ENCODE measurements around the gene IRF4. TPM values are rescaled to one million over a fixed set of nuclear protein-coding genes. Genes with fewer than 3 reads are reported as not detected.

The IRF4 gene
- total RNA-seq, 8 experiments from 2014 or later, result 0.04 to 0.24 (median 0.12) TPM; not detected in 2

GRCh38 chr6:348860-349396, 42.6 kb upstream of the IRF4 start:
- Histone ChIP-seq H3K4me3 (no peak overlapping the region), H3K4me1 (replicated peaks in 1 of 2) (no peaks in the 10 kb centered on the region), H3K27ac (no peak overlapping the region)
- in situ Hi-C loops (cut with MboI; ENCODE audit: low pct_unique_long_range_greater_than_20kb in 2 of 9, low sequenced_read_pairs in 9 of 9, unreplicated experiment in 9 of 9), result no loop called here
- WGBS, 10 experiments, result 0 to 100% (median 80%) methylated on average over 1 to 13 of the region's 21 CpGs; no CpG with 5 or more reads in 1 of the 10 experiments
- ATAC-seq (replicated peaks in 6 of 8), result no peak

GRCh38 chr6:349491-349921, 42.0 kb upstream of the IRF4 start:
- no peak for ATAC-seq (replicated peaks in 6 of 8)
- in situ Hi-C loops (cut with MboI; ENCODE audit: low pct_unique_long_range_greater_than_20kb in 2 of 9, low sequenced_read_pairs in 9 of 9, unreplicated experiment in 9 of 9), result no loop called here
- Histone ChIP-seq H3K4me3 (no peak overlapping the region), H3K4me1 (replicated peaks in 1 of 2) (no peaks in the 10 kb centered on the region), H3K27ac (no peak overlapping the region)
- 37 to 80% (median 58%) methylated on average over 1 to 6 of the region's 6 CpGs for WGBS, 10 experiments

GRCh38 chr6:350371-350770, 41.2 kb upstream of the IRF4 start:
- 71 to 89% (median 76%) methylated on average over 7 to 9 of the region's 9 CpGs for WGBS, 10 experiments
- H3K27ac ChIP-seq, result no peak overlapping the region
- in situ Hi-C loops (cut with MboI; ENCODE audit: low pct_unique_long_range_greater_than_20kb in 2 of 9, low sequenced_read_pairs in 9 of 9, unreplicated experiment in 9 of 9), result no loop called here
- ATAC-seq (replicated peaks in 6 of 8), result no peak
- H3K4me1 ChIP-seq (replicated peaks in 1 of 2), result no peaks in the 10 kb centered on the region
- H3K4me3 ChIP-seq, result no peak overlapping the region

GRCh38 chr6:351011-351866, 40.3 kb upstream of the IRF4 start:
- no peak overlapping the region for H3K27ac ChIP-seq
- WGBS, 10 experiments, result 59 to 85% (median 74%) methylated on average over 10 to 31 of the region's 31 CpGs
- H3K4me3 ChIP-seq, result no peak overlapping the region
- ATAC-seq (replicated peaks in 6 of 8), result no peak
- no peaks in the 10 kb centered on the region for H3K4me1 ChIP-seq (replicated peaks in 1 of 2)
- in situ Hi-C loops (cut with MboI; ENCODE audit: low pct_unique_long_range_greater_than_20kb in 2 of 9, low sequenced_read_pairs in 9 of 9, unreplicated experiment in 9 of 9), result no loop called here

- no peak for ATAC-seq (replicated peaks in 6 of 8)
- WGBS, 10 experiments, result 17 to 71% (median 42%) methylated on average over 1 to 4 of the region's 4 CpGs; no CpG with 5 or more reads in 1 of the 10 experiments
- in situ Hi-C loops (cut with MboI; ENCODE audit: low pct_unique_long_range_greater_than_20kb in 2 of 9, low sequenced_read_pairs in 9 of 9, unreplicated experiment in 9 of 9), result no loop called here
- H3K4me1 ChIP-seq (replicated peaks in 1 of 2), result no peaks in the 10 kb centered on the region
- H3K4me3 ChIP-seq, result no peak overlapping the region
- no peak overlapping the region for H3K27ac ChIP-seq
These were observed 39.7 kb upstream of the IRF4 start for GRCh38 chr6:351867-352289.

GRCh38 chr6:352474-352873, 39.1 kb upstream of the IRF4 start:
- H3K27ac ChIP-seq, result no peak overlapping the region
- no peak overlapping the region for H3K4me3 ChIP-seq
- no peaks in the 10 kb centered on the region for H3K4me1 ChIP-seq (replicated peaks in 1 of 2)
- in situ Hi-C loops (cut with MboI; ENCODE audit: low pct_unique_long_range_greater_than_20kb in 2 of 9, low sequenced_read_pairs in 9 of 9, unreplicated experiment in 9 of 9), result no loop called here
- 23 to 80% (median 62%) methylated on average over 1 to 5 of the region's 5 CpGs for WGBS, 10 experiments
- ATAC-seq (replicated peaks in 6 of 8), result no peak

GRCh38 chr6:352896-353470, 38.6 kb upstream of the IRF4 start:
- 43 to 97% (median 58%) methylated on average over 3 to 11 of the region's 11 CpGs for WGBS, 10 experiments
- no peaks in the 10 kb centered on the region for H3K4me1 ChIP-seq (replicated peaks in 1 of 2)
- H3K4me3 ChIP-seq, result no peak overlapping the region
- no peak overlapping the region for H3K27ac ChIP-seq
- in situ Hi-C loops (cut with MboI; ENCODE audit: low pct_unique_long_range_greater_than_20kb in 2 of 9, low sequenced_read_pairs in 9 of 9, unreplicated experiment in 9 of 9), result no loop called here
- ATAC-seq (replicated peaks in 6 of 8), result no peak

- Histone ChIP-seq H3K4me1 (replicated peaks in 1 of 2) (no peaks in the 10 kb centered on the region), H3K27ac (no peak overlapping the region), H3K4me3 (no peak overlapping the region)
- in situ Hi-C loops (cut with MboI; ENCODE audit: low pct_unique_long_range_greater_than_20kb in 2 of 9, low sequenced_read_pairs in 9 of 9, unreplicated experiment in 9 of 9), result no loop called here
- peak in 4 of 8 experiments; percentile 17 to 52 (median 27) for ATAC-seq (replicated peaks in 6 of 8)
- WGBS, 10 experiments, result 45 to 79% (median 57%) methylated on average over 2 to 18 of the region's 18 CpGs
These were observed 37.6 kb upstream of the IRF4 start for GRCh38 chr6:353642-354614.

- H3K27ac ChIP-seq, result no peak overlapping the region
- 51 to 92% (median 72%) methylated on average over 5 to 15 of the region's 15 CpGs for WGBS, 10 experiments
- no peak for ATAC-seq (replicated peaks in 6 of 8)
- in situ Hi-C loops (cut with MboI; ENCODE audit: low pct_unique_long_range_greater_than_20kb in 2 of 9, low sequenced_read_pairs in 9 of 9, unreplicated experiment in 9 of 9), result no loop called here
- no peaks in the 10 kb centered on the region for H3K4me1 ChIP-seq (replicated peaks in 1 of 2)
- H3K4me3 ChIP-seq, result no peak overlapping the region
These were observed 36.8 kb upstream of the IRF4 start for GRCh38 chr6:354631-355280.

GRCh38 chr6:355373-356208, 36.0 kb upstream of the IRF4 start:
- Histone ChIP-seq H3K4me1 (replicated peaks in 1 of 2) (no peaks in the 10 kb centered on the region), H3K27ac (no peak overlapping the region), H3K4me3 (no peak overlapping the region)
- peak in 1 of 8 experiments; percentile 13 for ATAC-seq (replicated peaks in 6 of 8)
- in situ Hi-C loops (cut with MboI; ENCODE audit: low pct_unique_long_range_greater_than_20kb in 2 of 9, low sequenced_read_pairs in 9 of 9, unreplicated experiment in 9 of 9), result no loop called here
- WGBS, 10 experiments, result 33 to 77% (median 54%) methylated on average over 7 to 9 of the region's 9 CpGs

- in situ Hi-C loops (cut with MboI; ENCODE audit: low pct_unique_long_range_greater_than_20kb in 2 of 9, low sequenced_read_pairs in 9 of 9, unreplicated experiment in 9 of 9), result no loop called here
- Histone ChIP-seq H3K4me1 (replicated peaks in 1 of 2) (no peaks in the 10 kb centered on the region), H3K4me3 (no peak overlapping the region), H3K27ac (no peak overlapping the region)
- no peak for ATAC-seq (replicated peaks in 6 of 8)
- 32 to 69% (median 52%) methylated on average over 4 to 11 of the region's 11 CpGs; no CpG with 5 or more reads in 1 of the 10 experiments for WGBS, 10 experiments
These were observed 34.7 kb upstream of the IRF4 start for GRCh38 chr6:356828-357251.
